A549 (cell line): Measurements from ENCODE around the gene ALCAM. TPM values are rescaled to one million over a fixed set of nuclear protein-coding genes. Genes with fewer than 3 reads are reported as not detected.

Source experiments
- ATAC-seq, 2 experiments: fragments of 200-7000 bp in 1 of 2; fragments of >200 bp in 1 of 2; cut with Nextera tagmentation in 1 of 2; cut with Tn5 transposase in 1 of 2; 3 replicates each; pipeline versions ENCODE4 v1.8.0 to v1.9.1; 2018 to 2020; ENCODE audit warnings: mild to moderate bottlenecking in 1 of 2, moderate library complexity in 1 of 2
- CTCF ChIA-PET: fragments of 300-600 bp; sonication (Branson Sonifier 250); formaldehyde crosslinking; extraction: SDS; loops from one replicate; lab custom pipeline; 2021; ENCODE audit warnings: antibody characterized with exemption, inconsistent platforms; lab: Yijun Ruan, JAX
- POLR2A ChIA-PET: fragments of 350-600 bp; formaldehyde crosslinking; extraction: SDS; loops from one replicate; lab custom pipeline; 2021; ENCODE audit warnings: antibody characterized with exemption, inconsistent platforms; lab: Yijun Ruan, JAX
- DNase-seq, 2 experiments: peaks; one replicate each; pipeline versions ENCODE4 v3.0.0 to v3.0.0-alpha.2; 2011 to 2016; ENCODE audit warnings: low read depth in 1 of 2, low spot score in 1 of 2
- FAIRE-seq: peaks from 2 replicates; lab custom pipeline; 2011; peaks lifted over from hg19 to GRCh38; lab: Jason Lieb, UNC
- H3K27ac ChIP-seq, 2 experiments: fragments of >200 bp; sonication (Bioruptor Twin); formaldehyde crosslinking; 3 replicates each; pipeline ENCODE4 v1.5.1; 2016 to 2017
- H3K4me1 ChIP-seq: fragments of >200 bp; sonication (Bioruptor Twin); formaldehyde crosslinking; 3 replicates; pipeline ENCODE4 v1.6.1; 2016
- H3K4me2 ChIP-seq: fragments of >200 bp; sonication (Bioruptor Twin); formaldehyde crosslinking; 3 replicates; pipeline ENCODE4 v1.6.1; 2016
- H3K4me3 ChIP-seq: fragments of >200 bp; sonication (Bioruptor Twin); formaldehyde crosslinking; 3 replicates; pipeline ENCODE4 v1.5.1; 2016
- H3K9me3 ChIP-seq: fragments of >200 bp; sonication (Bioruptor Twin); formaldehyde crosslinking; 3 replicates; pipeline ENCODE4 v1.6.1; 2016
- EHF ChIP-seq: fragments of 250-450 bp; sonication (Bioruptor Pico); IDR thresholded peaks from 2 replicates; pipeline ENCODE4 v1.5.0; 2020; ENCODE audit warnings: mild to moderate bottlenecking
- FOSL2 ChIP-seq, 2 experiments: fragments of 450-650 bp in 1 of 2; fragments of >200 bp in 1 of 2; sonication (Bioruptor Twin) in 1 of 2; formaldehyde crosslinking; IDR thresholded peaks; 2 replicates each; pipeline versions ENCODE4 v1.5.0 to v1.6.1; 2016 to 2020; ENCODE audit warnings: mild to moderate bottlenecking in 1 of 2, moderate library complexity in 1 of 2
- FOXS1 ChIP-seq: fragments of 250-450 bp; sonication (Bioruptor Pico); IDR thresholded peaks from 2 replicates; pipeline ENCODE4 v1.5.0; 2020; ENCODE audit warnings: mild to moderate bottlenecking, moderate library complexity
- HOXA7 ChIP-seq: fragments of 250-450 bp; sonication (Bioruptor Pico); IDR thresholded peaks from 2 replicates; pipeline ENCODE4 v1.5.0; 2020; ENCODE audit warnings: mild to moderate bottlenecking, moderate library complexity
- HOXB5 ChIP-seq: fragments of 250-450 bp; sonication (Bioruptor Pico); IDR thresholded peaks from 2 replicates; pipeline ENCODE4 v1.5.0; 2020; ENCODE audit warnings: mild to moderate bottlenecking, moderate library complexity
- MAFK ChIP-seq: fragments of 450-650 bp; IDR thresholded peaks from 2 replicates; pipeline ENCODE4 v1.6.1; 2014; ENCODE audit not compliant: partially characterized antibody
- MAZ ChIP-seq: fragments of 150-350 bp; IDR thresholded peaks from 2 replicates; pipeline ENCODE4 v1.6.1; 2014; ENCODE audit warnings: antibody characterized with exemption, low read depth, low read length, borderline replicate concordance
- POLR2A ChIP-seq: IDR thresholded peaks from 2 replicates; pipeline ENCODE4 v1.6.1; 2012; ENCODE audit warnings: mild to moderate bottlenecking, low read length
- RAD21 ChIP-seq, 2 experiments: fragments of >200 bp in 1 of 2; sonication (Bioruptor Twin) in 1 of 2; formaldehyde crosslinking in 1 of 2; IDR thresholded peaks in 1 of 2; conservative IDR thresholded peaks in 1 of 2; 2 replicates in 1 of 2; 3 replicates in 1 of 2; pipeline ENCODE4 v1.6.1; 2012 to 2018; ENCODE audit warnings: inconsistent platforms in 1 of 2
- RARB ChIP-seq: fragments of 250-450 bp; sonication (Bioruptor Pico); IDR thresholded peaks from 2 replicates; pipeline ENCODE4 v1.8.0; 2021; ENCODE audit warnings: mild to moderate bottlenecking, moderate library complexity
- RNF2 ChIP-seq: fragments of 200-600 bp; sonication (generic); IDR thresholded peaks from 2 replicates; pipeline ENCODE4 v1.6.1; 2016; ENCODE audit warnings: low read depth, mild to moderate bottlenecking, antibody characterized with exemption, moderate library complexity, borderline replicate concordance
- SMC3 ChIP-seq: fragments of >200 bp; sonication (Bioruptor Twin); formaldehyde crosslinking; IDR thresholded peaks from 3 replicates; pipeline ENCODE4 v1.6.1; 2018; ENCODE audit warnings: inconsistent platforms
- SREBF2 ChIP-seq: fragments of 450-650 bp; IDR thresholded peaks from 2 replicates; pipeline ENCODE4 v1.6.1; 2014; ENCODE audit warnings: mild to moderate bottlenecking, moderate library complexity
- ZFP36 ChIP-seq: fragments of 450-650 bp; IDR thresholded peaks from 2 replicates; pipeline ENCODE4 v1.6.1; 2014; ENCODE audit warnings: borderline replicate concordance; ENCODE audit not compliant: partially characterized antibody
- ZSCAN20 ChIP-seq: fragments of 250-450 bp; sonication (Bioruptor Pico); IDR thresholded peaks from 2 replicates; pipeline ENCODE4 v1.8.0; 2022; ENCODE audit warnings: mild to moderate bottlenecking, moderate library complexity
- WGBS: methylation state at CpG from one replicate; pipeline ENCODE4 v1.1.6; 2017; ENCODE audit errors: missing lambda C conversion rate; 5-methylcytosine and 5-hydroxymethylcytosine counted together
- polyA plus RNA-seq, 4 experiments: library from polyadenylated mRNA; depleted of rRNA in 3 of 4; stranded (reverse); fragments of >200 nt; fragmentation: RNase III in 1 of 4; extraction: RNeasy Plus Mini Kit Qiagen cat#74134 plus additional on column Dnase treatment in 1 of 4; gene quantifications; 2 replicates in 3 of 4; 3 replicates in 1 of 4; pipeline ENCODE4 v1.2.3, GENCODE V29; 2011 to 2017
- TF ChIP-seq, protein P1 (sequence below): IDR thresholded peaks from 2 replicates; pipeline ENCODE4 v1.6.1; 2012
- TF ChIP-seq, protein P2 (sequence below): fragments of 250-450 bp; sonication (Bioruptor Pico); IDR thresholded peaks from 2 replicates; pipeline ENCODE4 v1.5.0; 2020; ENCODE audit warnings: low read depth, mild to moderate bottlenecking, moderate library complexity
- TF ChIP-seq, protein P3 (sequence below): IDR thresholded peaks from 2 replicates; pipeline ENCODE4 v1.6.1; 2012; ENCODE audit warnings: low read depth, borderline replicate concordance
- TF ChIP-seq, protein P4 (sequence below): fragments of >200 bp; sonication (Bioruptor Twin); formaldehyde crosslinking; IDR thresholded peaks from 2 replicates; pipeline ENCODE4 v1.6.1; 2016
- TF ChIP-seq, protein P5 (sequence below): fragments of >200 bp; sonication (Bioruptor Twin); formaldehyde crosslinking; IDR thresholded peaks from 3 replicates; pipeline ENCODE4 v1.5.1; 2016
- TF ChIP-seq, protein P6 (sequence below): fragments of 150-350 bp; IDR thresholded peaks from 2 replicates; pipeline ENCODE4 v1.6.1; 2014; ENCODE audit warnings: low read depth, mild to moderate bottlenecking, low read length

The ALCAM gene
- polyA plus RNA-seq, 2 of the 4 experiments (the other 2 are of a cell fraction) = 57.1 to 145 TPM

DNA sequence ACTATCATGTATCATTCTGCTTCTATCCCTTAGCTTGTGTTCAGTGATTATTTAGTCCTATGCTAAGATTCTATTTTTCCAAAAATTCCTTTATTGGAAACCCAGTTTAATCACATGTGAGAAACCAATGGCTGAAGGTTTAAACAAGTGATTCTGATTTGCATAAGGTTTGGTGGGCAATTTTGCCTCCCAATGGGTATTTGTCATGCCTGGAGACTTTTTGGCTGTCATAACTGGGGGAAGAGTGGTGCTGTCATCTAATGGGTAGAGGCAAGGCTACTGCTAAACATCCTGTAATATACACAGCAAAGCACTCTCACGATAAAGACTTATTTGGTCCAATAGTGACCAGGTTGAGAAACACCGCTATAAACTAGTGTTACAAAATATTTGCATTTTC, 148.7 kb downstream of the ALCAM start (continued):
- TF ChIP-seq, protein P1, sequence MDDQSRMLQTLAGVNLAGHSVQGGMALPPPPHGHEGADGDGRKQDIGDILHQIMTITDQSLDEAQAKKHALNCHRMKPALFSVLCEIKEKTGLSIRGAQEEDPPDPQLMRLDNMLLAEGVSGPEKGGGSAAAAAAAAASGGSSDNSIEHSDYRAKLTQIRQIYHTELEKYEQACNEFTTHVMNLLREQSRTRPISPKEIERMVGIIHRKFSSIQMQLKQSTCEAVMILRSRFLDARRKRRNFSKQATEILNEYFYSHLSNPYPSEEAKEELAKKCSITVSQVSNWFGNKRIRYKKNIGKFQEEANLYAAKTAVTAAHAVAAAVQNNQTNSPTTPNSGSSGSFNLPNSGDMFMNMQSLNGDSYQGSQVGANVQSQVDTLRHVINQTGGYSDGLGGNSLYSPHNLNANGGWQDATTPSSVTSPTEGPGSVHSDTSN = no peak
- TF ChIP-seq RNF2 (no peak), ZSCAN20 (no peak), MAZ (no peak), FOXS1 (CRISPR knock-in tag) (no peak), ZFP36 (no peak)
- TF ChIP-seq, protein P2, sequence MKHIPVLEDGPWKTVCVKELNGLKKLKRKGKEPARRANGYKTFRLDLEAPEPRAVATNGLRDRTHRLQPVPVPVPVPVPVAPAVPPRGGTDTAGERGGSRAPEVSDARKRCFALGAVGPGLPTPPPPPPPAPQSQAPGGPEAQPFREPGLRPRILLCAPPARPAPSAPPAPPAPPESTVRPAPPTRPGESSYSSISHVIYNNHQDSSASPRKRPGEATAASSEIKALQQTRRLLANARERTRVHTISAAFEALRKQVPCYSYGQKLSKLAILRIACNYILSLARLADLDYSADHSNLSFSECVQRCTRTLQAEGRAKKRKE (CRISPR knock-in tag) = no peak
- TF ChIP-seq, all 56 proteins: peak for 0

DNA sequence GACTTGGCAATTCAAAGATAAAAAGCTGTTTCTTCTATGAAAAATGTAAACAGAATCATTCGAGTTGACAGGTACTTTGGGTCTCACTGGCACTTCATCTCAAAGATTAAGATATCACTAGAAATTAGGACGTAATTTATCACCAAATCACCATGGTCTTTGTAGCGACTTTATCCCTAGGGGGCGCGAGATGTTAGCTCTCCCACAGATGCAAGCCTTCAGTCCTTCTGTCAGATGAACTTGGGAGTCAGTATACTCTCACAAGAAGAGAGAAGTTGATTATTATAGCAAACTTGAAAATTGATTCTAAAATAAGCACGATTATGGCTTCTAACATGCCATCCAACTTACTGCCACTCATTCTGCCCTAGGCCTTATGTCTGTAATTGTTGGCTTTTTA, 150.3 kb downstream of the ALCAM start:
- FAIRE-seq = no peak
- ChIA-PET POLR2A (interaction anchor here (1.1 kb wide), 1 partner anchor 148 kb away, joined by 3 read pairs; no protein-coding TSS in a partner anchor), CTCF (interaction anchor here (0.8 to 4.3 kb wide), 4 partner anchors 12 to 149 kb away, joined by 3 to 47 read pairs (median 19); partner anchors contain the start of gene ALCAM)
- Histone ChIP-seq H3K4me1 (peaks cover 56% of the 10 kb centered on the region), H3K4me3 (no peak overlapping the region), H3K27ac (peak overlapping the region in 1 of 2 experiments; percentile 25; a peak in 2 of 6 replicates), H3K4me2 (no peak overlapping the region), H3K9me3 (no peaks in the 10 kb centered on the region)
- peak in 1 of 2 experiments; percentile 29 for DNase-seq
- no peak for ATAC-seq
- TF ChIP-seq HOXB5 = no peak
- TF ChIP-seq, protein P3, sequence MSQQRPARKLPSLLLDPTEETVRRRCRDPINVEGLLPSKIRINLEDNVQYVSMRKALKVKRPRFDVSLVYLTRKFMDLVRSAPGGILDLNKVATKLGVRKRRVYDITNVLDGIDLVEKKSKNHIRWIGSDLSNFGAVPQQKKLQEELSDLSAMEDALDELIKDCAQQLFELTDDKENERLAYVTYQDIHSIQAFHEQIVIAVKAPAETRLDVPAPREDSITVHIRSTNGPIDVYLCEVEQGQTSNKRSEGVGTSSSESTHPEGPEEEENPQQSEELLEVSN = no peak
- WGBS = 84% methylated on average over 6 of the region's 6 CpGs

DNA sequence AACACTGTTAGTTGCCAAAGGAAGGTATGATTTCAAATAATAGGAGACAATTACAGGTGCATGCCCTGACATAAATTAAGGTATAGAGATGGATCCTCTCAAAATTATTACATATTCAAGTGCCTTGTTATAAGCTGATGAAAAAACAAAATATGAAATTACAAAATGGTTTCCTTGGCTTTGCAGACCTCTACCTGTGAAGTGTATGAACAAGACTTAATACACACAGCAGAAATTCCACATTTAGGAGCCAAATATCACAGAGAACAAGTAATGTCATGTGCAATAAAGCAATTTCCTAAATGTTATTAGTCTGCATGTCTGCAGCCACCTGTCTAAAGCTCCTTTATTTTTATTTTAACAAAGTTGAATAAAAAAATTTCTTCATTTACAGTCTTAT, 151.5 kb downstream of the ALCAM start:
- no peak overlapping the region for H3K4me3 ChIP-seq
- CTCF ChIA-PET = interaction anchor here (0.6 to 4.3 kb wide), 9 partner anchors 10 to 1600 kb away, joined by 3 to 47 read pairs (median 5); partner anchors contain the start of gene ALCAM
- H3K4me1 ChIP-seq = peaks cover 54% of the 10 kb centered on the region
- POLR2A ChIA-PET = interaction anchor here (0.9 to 1.1 kb wide), 2 partner anchors 149 to 151 kb away, joined by 3 to 8 read pairs; partner anchors contain the start of gene ALCAM
- H3K27ac ChIP-seq = 0 out of 6 replicates have a peak overlapping the region, but pooled peaks of 1 of the 2 experiments have one; percentile 2
- ATAC-seq (peak; percentile 70 to 79; a peak in 4 of 6 replicates), DNase-seq (peak in 1 of 2 experiments; percentile 24), FAIRE-seq (no peak)
- TF ChIP-seq MAFK (no peak), RARB (CRISPR knock-in tag) (no peak), HOXA7 (CRISPR knock-in tag) (no peak), EHF (CRISPR knock-in tag) (no peak), POLR2A (no peak), SMC3 (peak; percentile 33; the same call in 1 of the 3 replicates), SREBF2 (no peak), FOSL2 (IDR thresholded peaks at IDR 0.05) (no peak), FOSL2 (CRISPR knock-in tag; IDR thresholded peaks at IDR 0.05) (no peak), RAD21 (conservative IDR thresholded peaks at IDR 0.05 in 1 of 2, IDR thresholded peaks at IDR 0.05 in 1 of 2) (peak; percentile 43 to 49; a peak in 4 of 5 replicates)
- TF ChIP-seq, protein P4, sequence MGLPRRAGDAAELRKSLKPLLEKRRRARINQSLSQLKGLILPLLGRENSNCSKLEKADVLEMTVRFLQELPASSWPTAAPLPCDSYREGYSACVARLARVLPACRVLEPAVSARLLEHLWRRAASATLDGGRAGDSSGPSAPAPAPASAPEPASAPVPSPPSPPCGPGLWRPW = no peak
- TF ChIP-seq, protein P5, sequence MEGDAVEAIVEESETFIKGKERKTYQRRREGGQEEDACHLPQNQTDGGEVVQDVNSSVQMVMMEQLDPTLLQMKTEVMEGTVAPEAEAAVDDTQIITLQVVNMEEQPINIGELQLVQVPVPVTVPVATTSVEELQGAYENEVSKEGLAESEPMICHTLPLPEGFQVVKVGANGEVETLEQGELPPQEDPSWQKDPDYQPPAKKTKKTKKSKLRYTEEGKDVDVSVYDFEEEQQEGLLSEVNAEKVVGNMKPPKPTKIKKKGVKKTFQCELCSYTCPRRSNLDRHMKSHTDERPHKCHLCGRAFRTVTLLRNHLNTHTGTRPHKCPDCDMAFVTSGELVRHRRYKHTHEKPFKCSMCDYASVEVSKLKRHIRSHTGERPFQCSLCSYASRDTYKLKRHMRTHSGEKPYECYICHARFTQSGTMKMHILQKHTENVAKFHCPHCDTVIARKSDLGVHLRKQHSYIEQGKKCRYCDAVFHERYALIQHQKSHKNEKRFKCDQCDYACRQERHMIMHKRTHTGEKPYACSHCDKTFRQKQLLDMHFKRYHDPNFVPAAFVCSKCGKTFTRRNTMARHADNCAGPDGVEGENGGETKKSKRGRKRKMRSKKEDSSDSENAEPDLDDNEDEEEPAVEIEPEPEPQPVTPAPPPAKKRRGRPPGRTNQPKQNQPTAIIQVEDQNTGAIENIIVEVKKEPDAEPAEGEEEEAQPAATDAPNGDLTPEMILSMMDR = no peak; the same call in 2 of the 3 replicates
- TF ChIP-seq, protein P6, sequence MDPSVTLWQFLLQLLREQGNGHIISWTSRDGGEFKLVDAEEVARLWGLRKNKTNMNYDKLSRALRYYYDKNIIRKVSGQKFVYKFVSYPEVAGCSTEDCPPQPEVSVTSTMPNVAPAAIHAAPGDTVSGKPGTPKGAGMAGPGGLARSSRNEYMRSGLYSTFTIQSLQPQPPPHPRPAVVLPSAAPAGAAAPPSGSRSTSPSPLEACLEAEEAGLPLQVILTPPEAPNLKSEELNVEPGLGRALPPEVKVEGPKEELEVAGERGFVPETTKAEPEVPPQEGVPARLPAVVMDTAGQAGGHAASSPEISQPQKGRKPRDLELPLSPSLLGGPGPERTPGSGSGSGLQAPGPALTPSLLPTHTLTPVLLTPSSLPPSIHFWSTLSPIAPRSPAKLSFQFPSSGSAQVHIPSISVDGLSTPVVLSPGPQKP = no peak
- H3K9me3 ChIP-seq = no peaks in the 10 kb centered on the region
- peak overlapping the region; percentile 49 for H3K4me2 ChIP-seq
